Adrenal gland (tissue), 12 donors: ENCODE results near the gene MEI4. TPM values are rescaled to one million over a fixed set of nuclear protein-coding genes. Genes with fewer than 3 reads are reported as not detected.

Experiments
- DNase-seq, 7 donors: peaks; one replicate each; pipeline ENCODE4 v3.0.0-alpha.2; 2019 to 2020
- H3K27ac ChIP-seq, 5 donors: fragments of 200-600 bp; sonication (generic) in 4 of 5; 1 replicate in 3 of 5; 2 replicates in 2 of 5; pipeline versions ENCODE4 v1.5.1 to v1.8.0; 2016 to 2020; ENCODE audit warnings: mild to moderate bottlenecking in 1 of 5
- H3K27me3 ChIP-seq: fragments of 200-600 bp; 2 replicates; pipeline ENCODE4 v1.8.0; 2021
- H3K36me3 ChIP-seq, 2 donors: fragments of 200-600 bp; replicated peaks in 1 of 2; 1 replicate in 1 of 2; 2 replicates in 1 of 2; pipeline versions ENCODE4 v1.5.1 to v1.8.0; 2018 to 2022
- H3K4me1 ChIP-seq, 2 donors: fragments of 200-600 bp; replicated peaks in 1 of 2; 1 replicate in 1 of 2; 2 replicates in 1 of 2; pipeline versions ENCODE4 v1.5.1 to v1.8.0; 2018 to 2021
- H3K4me3 ChIP-seq, 4 donors: fragments of 200-600 bp; sonication (generic) in 3 of 4; one replicate each; pipeline ENCODE4 v1.5.1; 2016 to 2018
- H3K9me3 ChIP-seq, 3 donors: fragments of 200-600 bp; sonication (generic) in 1 of 3; replicated peaks in 1 of 3; 1 replicate in 2 of 3; 2 replicates in 1 of 3; pipeline versions ENCODE4 v1.5.1 to v1.8.0; 2016 to 2021
- CTCF ChIP-seq, 6 experiments: fragments of 450-650 bp in 4 of 6; fragments of 200-600 bp in 2 of 6; sonication (generic) in 1 of 6; IDR thresholded peaks; 1 replicate in 5 of 6; 2 replicates in 1 of 6; pipeline versions ENCODE4 v1.5.1 to v1.8.0; 2016 to 2021; ENCODE audit warnings: antibody characterized with exemption in 6 of 6, mild to moderate bottlenecking in 2 of 6, moderate library complexity in 1 of 6
- POLR2A ChIP-seq, 2 donors: fragments of 450-650 bp; IDR thresholded peaks; one replicate each; pipeline ENCODE4 v1.6.1; 2017; ENCODE audit warnings: antibody characterized with exemption in 2 of 2, mild to moderate bottlenecking in 2 of 2, moderate library complexity in 1 of 2
- WGBS, 4 donors: extraction: QIAGEN DNeasy Blood & Tissue Kit in 2 of 4; methylation state at CpG; one replicate each; pipeline versions ENCODE4 v1.1.5 to v1.1.7; 2013 to 2017; 5-methylcytosine and 5-hydroxymethylcytosine counted together
- intact Hi-C, 2 donors: fragments of 100-400 bp; cut with DNase I; formaldehyde crosslinking; loops; one replicate each; pipeline versions ENCODE4 v1.14.1 to v1.15.0; 2022 to 2023
- polyA plus RNA-seq, 3 donors: library from polyadenylated mRNA; stranded (reverse); fragments of 200-250 nt in 2 of 3; fragments of 350-450 nt in 1 of 3; fragmentation: Illumina TruSeq in 1 of 3; extraction: RNeasy Lipid Tissue Mini Kit (QIAGEN cat#74804) in 1 of 3; gene quantifications; one replicate each; pipeline ENCODE4 v1.2.3, GENCODE V29; 2013 to 2014
- total RNA-seq, 9 donors: library from RNA; depleted of rRNA in 4 of 9; stranded (reverse); fragments of >200 nt in 4 of 9; fragments of 120-200 nt in 1 of 9; fragmentation: NEBNext Ultra II Directional in 1 of 9; extraction: Animal tissue kit (Norgen Biotek cat#: 25700) in 1 of 9; gene quantifications; one replicate each; pipeline versions ENCODE4 v1.1.0 to v1.2.4, GENCODE V29; 2013 to 2023
- donor health status: healthy with polysubstance abuse.
- donor health status: Bipolar disorder and iron deficiency.
- donor health status: DM: yes; HTN: yes; CAD: no.
- donor health status: DM: no; HTN: no; CAD: no.
- donor health status: DM: no; HTN: no; CAD: no.
- donor health status: DM: yes; HTN: yes; CAD: no.

MEI4 gene
- total and polyA plus RNA-seq, 12 donors, result 0.16 to 2.8 (median 0.66) TPM

- Histone ChIP-seq H3K36me3 (no peaks in the 10 kb centered on the region), H3K4me3 (no peak overlapping the region), H3K27ac (no peak overlapping the region), H3K27me3 (no peaks in the 10 kb centered on the region), H3K9me3 (no peaks in the 10 kb centered on the region), H3K4me1 (no peaks in the 10 kb centered on the region)
- DNase-seq, result no peak
- TF ChIP-seq CTCF (IDR thresholded peaks at IDR 0.05) (no peak), POLR2A (IDR thresholded peaks at IDR 0.05) (no peak)
- WGBS, 4 donors, result 65 to 66% (median 65%) methylated on average over 2 of the region's 2 CpGs
- intact Hi-C loops, result no loop called here
Measured at GRCh38 chr6:77630014-77630413, 22.8 kb upstream of the MEI4 start.

- TF ChIP-seq CTCF (IDR thresholded peaks at IDR 0.05) (no peak), POLR2A (IDR thresholded peaks at IDR 0.05) (no peak)
- Histone ChIP-seq H3K27ac (no peak overlapping the region), H3K9me3 (no peaks in the 10 kb centered on the region), H3K27me3 (no peaks in the 10 kb centered on the region), H3K36me3 (no peaks in the 10 kb centered on the region), H3K4me1 (no peaks in the 10 kb centered on the region), H3K4me3 (no peak overlapping the region)
- DNase-seq, result no peak
- intact Hi-C loops, result no loop called here
- WGBS, 4 donors, result 66 to 78% (median 74%) methylated on average over 1 of the region's 1 CpG
Measured at GRCh38 chr6:77633471-77633870, 19.4 kb upstream of the MEI4 start.

DNA sequence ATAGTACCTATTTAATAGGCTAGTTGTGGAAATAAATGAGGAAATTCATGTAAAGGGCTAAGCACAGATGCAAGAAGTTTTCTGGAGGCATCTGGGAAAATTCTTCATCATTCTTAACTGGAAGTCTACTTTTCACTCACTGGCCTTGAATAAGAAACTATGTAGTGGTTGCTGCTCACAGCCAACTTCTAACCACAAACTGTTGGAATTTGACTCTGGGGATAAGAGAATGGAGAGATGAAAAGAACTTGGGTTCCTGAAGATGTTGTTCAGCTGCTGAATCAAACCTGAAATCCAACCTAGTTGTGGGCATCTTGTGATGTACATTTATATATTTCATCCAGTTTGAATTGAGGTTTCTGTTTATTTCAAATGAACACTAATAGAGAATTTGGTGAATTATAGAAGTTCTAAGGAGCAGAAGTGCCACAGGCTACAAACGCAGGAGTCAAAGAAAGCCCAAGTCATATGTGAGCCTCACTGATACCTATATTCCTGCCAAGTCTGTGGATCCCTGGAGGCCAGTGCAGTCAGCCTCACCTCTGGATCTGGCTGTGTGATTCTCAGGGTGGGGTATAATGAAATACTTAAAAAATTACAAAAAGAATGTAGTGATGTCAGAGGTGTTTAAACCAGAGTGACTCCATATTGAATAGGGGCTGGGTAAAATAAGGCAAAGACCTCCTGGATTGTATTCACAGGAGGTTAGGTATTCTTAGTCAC, 18.7 kb upstream of the MEI4 start:
- 71 to 83% (median 74%) methylated on average over 1 of the region's 1 CpG for WGBS, 4 donors
- H3K9me3 ChIP-seq, result no peaks in the 10 kb centered on the region
- no peak overlapping the region for H3K27ac ChIP-seq
- H3K4me1 ChIP-seq, result no peaks in the 10 kb centered on the region
- intact Hi-C loops, result no loop called here
- no peak for DNase-seq
- H3K36me3 ChIP-seq, result no peaks in the 10 kb centered on the region
- TF ChIP-seq CTCF (IDR thresholded peaks at IDR 0.05) (no peak), POLR2A (IDR thresholded peaks at IDR 0.05) (no peak)
- no peak overlapping the region for H3K4me3 ChIP-seq
- H3K27me3 ChIP-seq, result no peaks in the 10 kb centered on the region

GRCh38 chr6:77638129-77638830, 14.6 kb upstream of the MEI4 start:
- TF ChIP-seq CTCF (IDR thresholded peaks at IDR 0.05) (no peak), POLR2A (IDR thresholded peaks at IDR 0.05) (no peak)
- H3K4me3 ChIP-seq, result no peak overlapping the region
- H3K9me3 ChIP-seq, result no peaks in the 10 kb centered on the region
- H3K36me3 ChIP-seq, result no peaks in the 10 kb centered on the region
- H3K27me3 ChIP-seq, result no peaks in the 10 kb centered on the region
- intact Hi-C loops, result no loop called here
- 85 to 90% (median 88%) methylated on average over 16 of the region's 16 CpGs for WGBS, 4 donors
- H3K4me1 ChIP-seq, result no peaks in the 10 kb centered on the region
- DNase-seq, result no peak
- no peak overlapping the region for H3K27ac ChIP-seq
